Peyer's patch (tissue), 4 donors: ENCODE results near the gene LIPC.

Experiments used
- CTCF ChIP-seq, 6 experiments: fragments of 450-650 bp in 4 of 6; fragments of 200-600 bp in 2 of 6; sonication (generic) in 1 of 6; IDR thresholded peaks; one replicate each; pipeline ENCODE4 v1.5.1; 2017 to 2019; ENCODE audit warnings: antibody characterized with exemption in 6 of 6, mild to moderate bottlenecking in 3 of 6, moderate library complexity in 1 of 6
- POLR2A ChIP-seq, 2 donors: fragments of 450-650 bp; IDR thresholded peaks; one replicate each; pipeline ENCODE4 v1.5.1; 2017; ENCODE audit warnings: antibody characterized with exemption in 2 of 2, mild to moderate bottlenecking in 2 of 2, moderate library complexity in 2 of 2

GRCh38 chr15:58440922-58441321 is 9.1 kb downstream of the LIPC start:
- TF ChIP-seq POLR2A (IDR thresholded peaks at IDR 0.05) (no peak), CTCF (IDR thresholded peaks at IDR 0.05) (no peak)
